Measurements from ENCODE around the gene PAQR4.
A peak's percentile ranks its signal among the peaks of the same experiment; 100 is the strongest.

PAQR4 gene

DNA sequence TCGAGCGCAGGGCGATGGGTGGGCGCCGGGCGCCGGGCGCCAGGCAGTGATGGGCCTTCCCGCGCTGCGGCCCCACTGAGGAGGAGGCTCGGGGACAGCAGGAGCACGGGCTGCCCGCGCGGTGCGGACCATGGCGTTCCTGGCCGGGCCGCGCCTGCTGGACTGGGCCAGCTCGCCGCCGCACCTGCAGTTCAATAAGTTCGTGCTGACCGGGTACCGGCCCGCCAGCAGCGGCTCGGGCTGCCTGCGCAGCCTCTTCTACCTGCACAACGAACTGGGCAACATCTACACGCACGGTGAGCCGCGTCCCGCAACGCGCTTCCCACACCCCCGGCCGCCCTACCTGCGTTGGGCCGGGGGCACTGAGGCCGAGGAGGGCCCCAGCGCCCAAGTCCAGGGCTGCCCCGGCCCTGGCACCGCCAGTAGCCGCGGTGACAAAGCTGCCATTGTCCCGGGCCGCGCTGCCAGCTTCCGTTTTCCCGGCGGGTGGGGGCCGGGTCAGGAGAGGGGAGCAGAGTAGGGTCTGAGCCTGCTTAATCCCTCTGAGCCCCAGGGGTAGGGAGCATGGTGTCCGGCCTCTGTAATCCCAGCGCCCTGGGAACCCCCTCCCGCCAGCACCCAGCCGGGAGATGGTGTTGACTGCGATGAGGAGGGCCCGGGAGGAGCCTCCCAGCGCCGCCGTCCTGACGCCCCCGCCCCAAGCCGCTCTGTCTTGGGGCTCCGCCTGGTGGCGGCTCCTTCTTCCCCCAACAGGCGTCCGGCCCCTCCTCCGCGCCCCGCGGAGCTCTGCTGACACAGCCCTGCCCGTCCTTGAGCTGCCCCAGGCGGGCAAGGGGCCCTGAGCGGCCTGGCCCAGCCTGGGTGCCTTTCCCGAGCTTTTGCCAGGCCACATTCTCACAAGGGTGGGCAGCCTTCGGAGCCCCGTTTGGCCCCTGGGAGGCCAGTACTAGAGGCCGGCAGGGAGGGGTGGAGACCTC, 685 bp downstream of the PAQR4 start:
- DNase-seq (ENCODE audit: insufficient read length): peak; percentile 92
- no peak for TF ChIP-seq POLR2AphosphoS5 (IDR thresholded peaks at IDR 0.05; ENCODE audit: low read depth, low read length)
- no peak; the same call in 1 of the 2 replicates for TF ChIP-seq POLR2A (IDR thresholded peaks at IDR 0.05; ENCODE audit: low read depth, low read length)
- no peak for TF ChIP-seq TAF1 (IDR thresholded peaks at IDR 0.05; ENCODE audit: borderline replicate concordance, low read depth, low read length)
- FAIRE-seq: peak; percentile 64

DNA sequence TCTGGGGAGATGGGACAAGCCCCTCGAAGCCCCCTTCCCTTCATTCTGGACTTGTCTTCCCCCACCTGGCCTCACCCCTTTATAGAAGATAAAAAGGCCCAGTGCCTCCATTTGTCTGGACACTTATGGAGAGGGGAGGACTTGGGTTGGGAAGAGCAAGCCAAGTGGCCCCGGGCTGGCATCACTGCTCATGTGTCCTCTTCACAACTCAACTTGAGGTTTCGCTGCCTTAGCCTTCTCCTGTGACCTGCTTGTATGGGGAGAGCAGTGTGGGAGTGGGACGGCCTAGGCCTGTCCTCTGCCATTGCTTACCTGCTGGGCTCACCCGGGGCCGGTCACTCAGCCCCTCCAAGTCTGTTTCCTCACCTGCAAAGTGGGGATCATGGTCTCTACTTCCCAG, 1.4 kb downstream of the PAQR4 start:
- FAIRE-seq (peak; percentile 70), DNase-seq (ENCODE audit: insufficient read length) (no peak)
- no peak for TF ChIP-seq TAF1 (IDR thresholded peaks at IDR 0.05; ENCODE audit: borderline replicate concordance, low read depth, low read length)
- TF ChIP-seq POLR2AphosphoS5 (IDR thresholded peaks at IDR 0.05; ENCODE audit: low read depth, low read length): no peak
- TF ChIP-seq POLR2A (IDR thresholded peaks at IDR 0.05; ENCODE audit: low read depth, low read length): no peak

DNA sequence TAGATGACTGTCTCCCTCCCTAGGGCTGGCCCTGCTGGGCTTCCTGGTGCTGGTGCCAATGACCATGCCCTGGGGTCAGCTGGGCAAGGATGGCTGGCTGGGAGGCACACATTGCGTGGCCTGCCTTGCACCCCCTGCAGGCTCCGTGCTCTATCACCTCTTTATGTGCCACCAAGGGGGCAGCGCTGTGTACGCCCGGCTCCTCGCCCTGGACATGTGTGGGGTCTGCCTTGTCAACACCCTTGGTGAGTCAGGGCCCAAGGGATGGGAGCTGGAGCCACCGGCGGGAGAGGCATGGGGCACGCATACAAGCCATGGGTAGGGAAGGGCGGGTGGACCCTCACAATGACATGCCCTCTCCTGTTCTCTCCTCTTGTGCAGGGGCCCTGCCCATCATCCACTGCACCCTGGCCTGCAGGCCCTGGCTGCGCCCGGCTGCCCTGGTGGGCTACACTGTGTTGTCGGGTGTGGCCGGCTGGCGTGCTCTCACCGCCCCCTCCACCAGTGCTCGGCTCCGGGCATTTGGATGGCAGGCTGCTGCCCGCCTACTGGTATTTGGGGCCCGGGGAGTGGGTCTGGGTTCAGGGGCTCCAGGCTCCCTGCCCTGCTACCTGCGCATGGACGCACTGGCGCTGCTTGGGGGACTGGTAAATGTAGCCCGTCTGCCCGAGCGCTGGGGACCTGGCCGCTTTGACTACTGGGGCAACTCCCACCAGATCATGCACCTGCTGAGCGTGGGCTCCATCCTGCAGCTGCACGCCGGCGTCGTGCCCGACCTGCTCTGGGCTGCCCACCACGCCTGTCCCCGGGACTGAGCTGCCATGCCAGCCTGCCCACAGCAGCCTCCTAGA, 2.2 kb downstream of the PAQR4 start:
- no peak for FAIRE-seq
- no peak for DNase-seq (ENCODE audit: insufficient read length)
- TF ChIP-seq TAF1 (IDR thresholded peaks at IDR 0.05; ENCODE audit: borderline replicate concordance, low read depth, low read length) (no peak), POLR2AphosphoS5 (IDR thresholded peaks at IDR 0.05; ENCODE audit: low read depth, low read length) (peak; percentile 68)

DNA sequence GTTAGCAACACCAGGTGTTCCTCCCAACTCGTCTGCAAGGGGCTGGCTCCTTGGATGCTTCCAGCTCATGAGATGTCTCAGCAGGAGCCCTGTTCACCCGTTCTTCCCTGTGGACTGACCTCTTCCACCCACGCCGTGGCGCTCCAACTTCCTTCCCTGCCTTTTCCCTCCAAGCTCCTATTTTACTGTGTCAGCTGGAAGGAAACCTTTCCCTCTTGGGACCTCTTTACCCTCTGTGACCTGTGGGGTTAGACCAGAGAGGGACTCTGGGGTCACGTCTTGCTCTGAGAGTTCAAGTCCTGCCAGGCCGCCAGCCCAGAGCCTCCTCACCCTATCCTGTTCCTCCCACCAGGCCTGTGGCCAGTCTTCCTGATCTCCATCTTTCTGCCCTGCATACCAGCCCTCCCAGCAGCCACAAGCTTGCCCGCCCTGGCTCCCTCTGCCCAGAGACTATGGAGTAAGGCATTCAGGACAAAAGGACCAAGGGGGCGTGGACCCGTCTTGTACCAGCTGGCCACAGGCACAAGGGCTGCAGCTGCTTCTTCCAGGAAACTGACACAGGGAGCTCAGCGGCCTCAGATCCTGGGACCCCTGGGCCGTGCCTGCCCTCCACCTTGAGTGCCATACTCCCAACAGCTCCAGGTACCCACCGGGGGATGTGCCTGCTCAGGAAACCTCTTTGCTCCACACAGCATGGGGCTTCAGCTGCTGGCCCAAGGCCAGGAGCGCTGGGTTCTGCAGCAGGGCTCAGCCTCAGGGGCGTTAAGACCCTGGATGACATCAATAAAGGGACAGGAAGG, 3.0 kb downstream of the PAQR4 start:
- no peak for DNase-seq (ENCODE audit: insufficient read length)
- TF ChIP-seq POLR2A (IDR thresholded peaks at IDR 0.05; ENCODE audit: low read depth, low read length): no peak; the same call in 1 of the 2 replicates
- 0 out of 2 replicates have a peak, but pooled peaks have one; percentile 0 for TF ChIP-seq POLR2AphosphoS5 (IDR thresholded peaks at IDR 0.05; ENCODE audit: low read depth, low read length)
- TF ChIP-seq TAF1 (IDR thresholded peaks at IDR 0.05; ENCODE audit: borderline replicate concordance, low read depth, low read length): no peak
- FAIRE-seq: no peak

DNA sequence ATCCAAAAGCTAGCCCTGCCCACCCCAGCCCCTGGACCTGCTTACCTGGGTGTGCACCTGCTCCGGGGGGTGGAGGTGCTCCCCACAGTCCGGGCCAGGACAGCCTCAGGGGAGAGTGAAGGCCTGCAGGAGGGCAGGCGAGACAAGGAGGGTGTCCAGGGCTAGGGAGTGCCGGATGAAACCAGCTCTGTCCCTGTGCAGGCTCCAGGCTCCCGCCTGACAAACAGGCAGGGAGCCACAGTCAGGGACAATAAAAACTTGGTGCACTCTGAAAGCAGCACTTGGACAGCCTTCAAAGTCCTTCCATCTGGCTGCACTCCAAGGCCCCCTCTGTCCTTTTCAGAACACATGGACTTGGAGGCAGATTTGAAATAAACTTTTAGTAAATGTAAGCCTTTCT, 3.9 kb downstream of the PAQR4 start:
- no peak for DNase-seq (ENCODE audit: insufficient read length)
- FAIRE-seq: no peak
- TF ChIP-seq TAF1 (IDR thresholded peaks at IDR 0.05; ENCODE audit: borderline replicate concordance, low read depth, low read length): no peak
- no peak; the same call in 1 of the 2 replicates for TF ChIP-seq POLR2AphosphoS5 (IDR thresholded peaks at IDR 0.05; ENCODE audit: low read depth, low read length)
- TF ChIP-seq POLR2A (IDR thresholded peaks at IDR 0.05; ENCODE audit: low read depth, low read length): no peak

DNA sequence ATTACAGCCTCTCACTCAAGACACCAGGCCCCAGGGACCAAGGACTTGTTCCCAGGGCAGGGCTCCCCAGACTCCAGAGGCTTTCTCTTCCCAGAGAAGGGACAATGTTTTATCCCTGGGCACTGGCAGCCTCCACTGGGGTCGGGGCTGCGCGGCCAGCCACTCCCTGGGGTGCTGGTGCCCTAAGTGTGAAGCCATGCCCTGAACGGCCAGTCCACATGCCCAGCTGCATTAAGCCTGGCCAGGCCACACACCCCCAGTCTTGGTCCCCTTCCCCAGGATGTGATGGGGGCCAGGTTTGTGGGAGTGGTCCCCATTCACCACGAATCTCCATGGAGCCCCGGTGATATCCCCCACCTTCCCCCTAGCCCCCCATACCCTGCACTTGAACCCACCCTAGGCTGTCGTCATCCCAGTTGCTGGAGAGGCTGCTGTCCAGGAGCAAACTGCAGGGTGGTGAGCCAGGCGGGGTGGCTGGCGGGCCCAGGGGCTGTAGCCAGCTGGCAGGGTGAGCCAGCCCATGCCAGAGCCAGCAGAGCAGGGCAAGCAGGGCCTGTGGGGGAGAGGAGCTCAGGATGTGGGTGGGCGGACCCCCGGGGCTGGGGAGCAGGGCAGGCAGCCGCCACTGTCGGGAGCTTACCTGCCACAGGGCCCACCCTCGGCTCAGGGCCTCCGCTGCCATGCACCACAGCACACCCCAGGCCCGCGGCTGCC, 4.6 kb downstream of the PAQR4 start:
- no peak for FAIRE-seq
- TF ChIP-seq TAF1 (IDR thresholded peaks at IDR 0.05; ENCODE audit: borderline replicate concordance, low read depth, low read length) (no peak), POLR2A (IDR thresholded peaks at IDR 0.05; ENCODE audit: low read depth, low read length) (peak; percentile 51; the same call in 1 of the 2 replicates)
- DNase-seq (ENCODE audit: insufficient read length): no peak

DNA sequence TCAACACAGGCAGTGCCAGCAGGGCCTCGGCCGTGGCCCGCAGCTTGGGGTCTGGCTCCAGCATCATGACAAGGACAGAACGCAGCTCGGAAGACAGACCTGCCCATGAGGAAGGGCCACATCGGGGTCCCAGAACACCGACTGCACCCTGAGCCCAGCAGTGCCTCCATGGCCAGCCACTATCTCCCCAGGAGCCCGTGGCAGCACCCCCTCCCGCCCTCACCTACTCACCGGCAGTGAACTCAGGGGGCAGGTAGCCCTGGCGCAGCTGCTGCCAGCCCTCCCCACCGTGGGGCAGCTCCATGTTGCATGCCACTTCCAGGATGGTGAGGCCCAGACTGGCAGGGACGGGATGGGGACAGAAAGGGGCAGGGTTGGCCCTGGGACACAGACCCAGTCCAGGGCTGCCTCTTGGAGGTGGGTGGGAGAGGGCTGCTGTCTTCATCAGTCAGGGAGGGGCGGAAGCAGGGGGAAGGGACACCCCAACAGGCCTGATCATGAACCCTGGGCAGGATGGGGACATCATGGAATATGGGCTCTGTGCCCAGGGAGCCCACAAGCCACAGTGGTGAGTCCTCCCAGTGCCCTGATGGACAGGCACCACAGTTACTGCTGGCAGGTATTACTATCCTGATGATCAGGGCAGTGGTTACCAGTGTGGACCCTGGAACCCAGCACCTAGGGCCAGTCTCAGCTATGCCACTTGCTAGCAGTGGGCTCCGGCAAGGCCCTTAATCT, 5.3 kb downstream of the PAQR4 start:
- no peak for FAIRE-seq
- TF ChIP-seq POLR2A (IDR thresholded peaks at IDR 0.05; ENCODE audit: low read depth, low read length): no peak; the same call in none of the 2 replicates
- TF ChIP-seq TAF1 (IDR thresholded peaks at IDR 0.05; ENCODE audit: borderline replicate concordance, low read depth, low read length): no peak
- no peak for TF ChIP-seq POLR2AphosphoS5 (IDR thresholded peaks at IDR 0.05; ENCODE audit: low read depth, low read length)
- DNase-seq (ENCODE audit: insufficient read length): no peak

DNA sequence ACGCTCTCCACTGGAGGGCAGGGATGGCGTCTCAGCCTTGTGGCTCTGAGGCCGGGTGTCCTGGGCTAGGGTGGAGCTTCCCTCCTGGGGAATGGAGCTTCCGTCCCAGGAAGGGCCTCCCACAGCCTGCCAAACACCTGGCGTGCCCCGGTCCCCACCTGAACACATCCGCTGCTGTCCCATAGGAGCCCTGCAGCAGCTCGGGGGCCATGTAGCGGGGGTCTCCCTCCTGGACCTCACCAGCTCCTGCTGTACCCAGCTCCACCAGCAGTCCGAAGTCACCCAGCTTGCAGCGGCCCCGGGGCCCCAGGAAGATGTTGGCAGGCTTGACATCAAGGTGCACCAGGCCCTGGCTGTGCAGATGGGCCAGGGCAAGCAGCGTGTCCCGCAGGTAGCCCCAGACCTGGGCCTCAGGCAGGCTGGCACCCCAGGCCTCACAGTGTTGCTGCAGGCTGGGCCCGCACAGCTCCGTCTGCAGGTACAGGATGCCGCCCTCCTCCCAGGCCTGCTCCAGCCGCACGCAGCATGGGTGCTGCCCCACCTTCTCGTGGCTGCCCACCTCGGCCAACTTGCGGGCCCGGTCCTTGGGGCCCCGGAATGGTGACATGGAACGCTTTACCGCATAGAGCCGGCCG, 6.1 kb downstream of the PAQR4 start:
- no peak for TF ChIP-seq POLR2A (IDR thresholded peaks at IDR 0.05; ENCODE audit: low read depth, low read length)
- TF ChIP-seq TAF1 (IDR thresholded peaks at IDR 0.05; ENCODE audit: borderline replicate concordance, low read depth, low read length): no peak
- TF ChIP-seq POLR2AphosphoS5 (IDR thresholded peaks at IDR 0.05; ENCODE audit: low read depth, low read length): no peak
- no peak for FAIRE-seq
- no peak for DNase-seq (ENCODE audit: insufficient read length)

DNA sequence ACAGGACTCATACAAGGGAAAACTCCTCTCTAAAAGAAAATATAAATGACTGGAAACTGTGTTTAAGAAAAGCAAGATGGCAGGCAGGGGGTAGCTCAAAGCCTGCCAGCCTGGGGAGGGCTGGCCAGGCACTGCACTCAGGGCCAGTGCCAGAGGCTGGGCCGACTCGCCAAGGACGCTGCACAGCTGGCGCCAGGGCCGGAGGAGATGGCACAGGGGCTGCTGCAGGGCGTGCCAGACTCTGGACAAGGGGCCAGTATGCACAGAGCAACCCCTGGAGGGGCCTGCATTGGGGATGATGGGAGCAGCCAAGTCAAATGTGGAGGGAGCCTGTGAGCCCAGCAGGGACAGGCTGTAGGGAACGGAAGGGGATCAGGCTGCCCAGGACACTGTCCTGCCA, 7.1 kb downstream of the PAQR4 start:
- DNase-seq (ENCODE audit: insufficient read length): no peak

More for the DNA sequence above, 7.1 kb downstream of the PAQR4 start:
- FAIRE-seq: no peak
- TF ChIP-seq TAF1 (IDR thresholded peaks at IDR 0.05; ENCODE audit: borderline replicate concordance, low read depth, low read length): no peak
- no peak for TF ChIP-seq POLR2A (IDR thresholded peaks at IDR 0.05; ENCODE audit: low read depth, low read length)
- TF ChIP-seq POLR2AphosphoS5 (IDR thresholded peaks at IDR 0.05; ENCODE audit: low read depth, low read length): no peak
